Measurements from ENCODE around the gene SEC11A.
"Not testable (repeated sequence)": the region's sequence is repeated elsewhere in the genome, so short reads cannot be mapped to it uniquely, and the experiment has no call there.

SEC11A gene

DNA sequence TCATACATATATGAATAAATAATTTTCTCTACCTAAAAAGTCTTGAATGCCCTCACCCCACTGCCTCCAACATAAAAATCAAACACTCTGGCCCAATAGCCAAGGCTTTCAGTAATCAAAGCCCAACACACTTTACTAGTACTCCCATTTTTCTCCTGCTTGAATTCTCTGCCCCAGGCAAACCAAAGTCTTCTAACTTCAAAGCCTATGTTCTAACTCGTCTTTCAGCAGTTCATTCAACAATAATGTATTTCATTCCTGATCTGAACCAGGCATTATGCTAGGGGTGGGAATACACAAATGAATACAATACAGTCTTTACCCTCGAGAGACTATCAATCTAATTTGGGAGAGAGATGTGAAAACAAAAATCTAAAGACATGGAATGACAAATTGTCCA, 21.1 kb upstream of the SEC11A start:
- DNase-seq (ENCODE audit: low read depth), result no peak

DNA sequence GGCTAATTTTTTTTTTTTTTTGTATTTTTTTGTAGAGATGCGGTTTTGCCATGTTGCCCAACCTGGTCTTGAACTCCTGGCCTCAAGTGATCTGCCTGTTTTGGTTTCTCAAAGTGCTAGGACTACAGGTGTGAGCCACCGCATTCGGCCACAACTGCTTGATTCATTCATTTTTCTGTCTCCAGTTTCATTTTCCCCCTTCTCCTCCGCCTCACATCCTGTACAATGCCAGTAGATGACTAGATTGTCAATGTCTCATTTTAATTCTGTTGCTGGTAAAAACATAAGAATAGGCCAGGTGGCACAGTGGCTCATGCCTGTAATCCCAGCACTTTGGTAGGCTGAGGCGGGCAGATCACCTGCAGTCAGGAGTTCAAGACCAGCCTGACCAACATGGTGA, 20.4 kb upstream of the SEC11A start:
- DNase-seq (ENCODE audit: low read depth), result peak; percentile 61

DNA sequence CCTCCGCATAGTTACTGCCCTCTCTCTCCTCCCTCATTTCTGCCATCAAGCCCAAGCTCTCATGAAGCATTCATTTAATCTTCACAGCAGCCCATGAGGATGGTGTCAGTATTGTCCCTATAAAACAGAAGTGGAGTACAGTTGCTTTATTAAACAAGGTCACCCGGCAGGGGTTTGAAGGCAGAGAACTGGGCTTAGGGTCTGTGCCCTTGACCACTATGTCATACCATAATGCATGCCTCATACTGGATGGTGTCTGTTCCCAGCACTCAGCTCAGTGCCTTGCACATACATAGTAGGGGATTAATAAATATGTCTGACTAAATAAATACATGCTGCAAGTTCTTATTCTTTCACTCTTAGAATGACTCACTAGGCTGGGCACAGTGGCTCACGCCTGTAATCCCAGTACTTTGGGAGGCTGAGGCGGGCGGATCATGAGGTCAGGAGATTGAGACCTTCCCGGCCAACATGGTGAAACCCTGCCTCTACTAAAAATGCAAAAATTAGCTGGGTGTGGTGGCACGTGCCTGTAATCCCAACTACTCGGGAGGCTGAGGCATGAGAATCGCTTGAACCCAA, 19.6 kb upstream of the SEC11A start:
- not testable (repeated sequence) for DNase-seq (ENCODE audit: low read depth)

DNA sequence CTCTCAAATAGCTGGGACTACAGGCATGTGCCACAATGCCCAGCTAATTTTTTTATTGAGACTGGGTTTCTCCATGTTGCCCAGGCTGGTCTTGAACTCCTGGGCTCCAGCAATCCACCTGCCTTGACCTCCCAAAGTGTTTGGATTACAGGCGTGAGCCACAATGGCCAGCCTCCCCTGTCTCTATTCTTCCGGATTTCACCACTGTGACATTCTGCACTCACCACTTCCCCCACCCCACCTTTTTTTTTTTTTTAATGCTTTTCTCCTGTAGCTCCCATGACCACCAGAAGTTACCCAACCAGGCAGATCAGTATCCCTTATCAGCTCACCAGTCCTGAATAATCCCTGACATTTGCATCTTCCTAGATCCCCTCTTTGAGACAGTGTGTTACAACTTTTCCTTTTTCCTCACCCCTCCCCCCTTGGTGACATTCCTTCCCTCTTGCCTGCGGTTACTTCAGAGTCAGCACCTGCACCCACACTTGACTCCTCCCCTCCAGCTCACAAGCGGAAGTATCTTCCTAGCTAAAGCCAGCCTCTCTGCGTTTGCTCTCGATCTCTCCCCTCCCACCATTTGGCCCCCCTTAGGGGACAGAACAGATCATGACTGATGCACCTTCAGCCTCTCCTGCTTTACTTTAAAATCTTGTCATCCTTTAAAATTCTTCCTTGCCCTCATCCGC, 19.0 kb upstream of the SEC11A start:
- peak; percentile 48 for DNase-seq (ENCODE audit: low read depth)

DNA sequence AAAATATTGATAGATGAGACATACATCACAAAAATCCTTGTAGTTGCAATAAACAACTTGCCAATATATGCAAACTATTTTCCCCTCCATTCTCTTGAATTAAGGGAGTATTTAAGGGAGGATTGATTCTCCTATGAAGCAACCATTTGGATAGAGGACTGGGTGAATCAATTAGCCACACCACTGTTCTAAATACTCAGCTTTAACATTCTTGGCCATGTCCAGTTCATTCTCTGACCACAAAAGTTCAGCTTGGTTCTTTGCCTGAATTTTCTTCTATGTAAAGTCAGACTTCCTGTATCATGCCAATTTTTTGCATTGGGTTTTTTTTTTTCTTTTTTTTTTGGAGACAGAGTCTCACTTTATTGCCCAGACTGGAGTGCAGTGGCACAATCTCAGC, 15.8 kb upstream of the SEC11A start:
- DNase-seq (ENCODE audit: low read depth), result no peak

DNA sequence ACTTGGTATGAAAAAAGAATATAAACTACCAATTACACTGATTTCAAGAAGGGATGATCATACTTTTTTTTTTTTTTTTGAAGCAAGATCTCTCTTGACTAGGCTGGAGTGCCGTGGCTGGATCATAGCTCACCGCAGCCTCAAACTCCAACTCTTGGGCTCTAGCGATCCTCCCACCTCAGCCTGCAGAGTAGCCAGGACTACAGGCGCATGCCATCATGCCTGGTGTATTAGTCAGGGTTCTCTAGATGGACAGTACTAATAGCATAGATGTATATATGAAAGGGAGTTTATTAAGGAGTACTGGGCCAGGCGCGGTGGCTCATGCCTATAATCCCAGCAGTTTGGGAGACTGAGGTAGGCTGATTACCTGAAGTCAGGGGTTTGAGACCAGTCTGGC, 11.5 kb upstream of the SEC11A start:
- no peak for DNase-seq (ENCODE audit: low read depth)

DNA sequence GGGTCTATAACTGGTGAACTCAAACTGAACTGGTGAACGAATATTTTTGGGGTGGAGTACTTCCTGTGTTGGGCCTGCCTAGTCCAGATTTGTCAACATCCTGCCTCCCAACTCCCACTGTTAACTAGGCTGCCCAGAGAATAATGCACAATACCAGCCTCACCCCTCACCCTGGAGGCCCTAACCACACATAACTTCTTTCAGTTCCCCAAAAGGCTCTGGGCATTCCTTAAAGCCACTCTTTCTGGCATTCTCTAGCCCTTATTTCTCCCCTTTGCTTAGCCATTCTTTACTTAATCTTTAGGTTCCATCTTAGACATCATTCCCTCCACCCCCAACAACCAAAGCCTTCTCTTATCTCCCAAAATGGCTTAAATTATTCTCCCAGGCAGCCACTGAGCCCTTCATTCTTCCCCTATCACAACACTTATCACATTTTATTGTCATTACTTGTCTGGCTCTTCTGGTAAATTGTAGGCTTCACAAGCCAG, 9.1 kb upstream of the SEC11A start:
- DNase-seq (ENCODE audit: low read depth), result no peak

DNA sequence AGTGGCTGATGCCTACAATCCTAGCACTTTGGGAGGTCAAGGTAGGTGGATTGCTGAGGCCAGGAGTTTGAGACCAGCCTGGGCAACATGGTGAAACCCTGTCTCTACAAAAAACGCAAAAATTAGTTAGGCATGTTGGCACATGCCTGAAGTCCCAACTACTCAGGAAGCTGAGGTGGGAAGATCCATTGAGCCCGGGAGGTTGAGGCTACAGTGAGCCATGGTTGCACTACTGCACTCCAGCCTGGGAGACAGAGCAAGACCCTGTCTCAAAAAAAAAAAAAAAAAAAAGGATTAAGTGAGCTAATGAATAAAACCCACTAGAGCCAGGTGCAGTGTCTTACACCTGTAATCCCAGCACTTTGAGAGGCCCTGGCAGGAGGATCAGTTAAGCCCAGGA, 6.7 kb upstream of the SEC11A start:
- no peak for DNase-seq (ENCODE audit: low read depth)

DNA sequence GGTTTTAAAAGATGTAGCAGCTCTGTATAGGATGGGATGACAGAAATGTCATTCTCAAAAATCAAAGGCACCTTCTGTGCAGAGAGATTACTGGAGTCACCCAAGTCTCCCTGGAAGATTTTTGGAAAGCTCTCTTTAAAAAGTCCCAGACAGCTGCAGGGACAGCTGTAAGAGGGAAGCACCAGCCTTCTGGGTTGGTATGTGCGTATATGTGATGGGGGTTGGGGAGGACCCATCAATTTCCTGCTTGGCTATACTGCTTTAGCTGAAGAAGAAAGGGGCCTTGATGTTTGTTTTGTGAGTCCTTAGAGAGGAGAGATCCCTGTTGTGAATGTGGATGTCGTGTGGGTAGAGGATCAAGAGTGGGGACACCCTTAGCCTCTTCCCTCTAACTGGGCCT, 5.4 kb upstream of the SEC11A start:
- no peak for DNase-seq (ENCODE audit: low read depth)

DNA sequence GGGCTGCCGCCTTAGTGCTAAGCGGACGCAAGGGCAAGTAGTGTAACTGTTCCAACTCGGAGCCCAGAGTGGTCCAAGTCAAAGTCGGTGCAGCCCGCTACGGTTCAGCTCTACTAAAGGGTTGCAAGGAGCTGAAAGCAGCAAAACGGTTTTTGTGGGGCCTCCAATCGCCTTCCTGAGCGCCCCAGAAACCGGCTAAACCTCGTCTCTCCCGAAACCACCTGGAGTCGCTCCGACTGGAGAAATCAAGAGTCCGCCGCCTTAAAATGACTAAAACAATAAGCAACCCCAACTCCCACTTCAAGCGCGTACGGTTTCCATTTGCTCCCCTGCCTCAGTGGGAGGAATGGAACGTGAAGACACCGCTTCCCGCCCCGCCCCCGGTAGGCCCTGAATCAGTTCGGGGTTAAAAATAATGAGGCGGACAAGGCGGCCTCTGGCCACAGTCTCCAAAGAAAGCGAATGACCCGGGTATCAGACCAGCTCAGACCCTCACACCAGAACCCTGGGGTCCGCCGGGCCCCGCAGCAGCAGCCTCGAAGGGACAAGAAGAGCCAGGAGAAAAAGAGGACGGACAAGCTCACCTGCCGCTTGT, 401 bp downstream of the SEC11A start:
- DNase-seq (ENCODE audit: low read depth), result peak; percentile 26

DNA sequence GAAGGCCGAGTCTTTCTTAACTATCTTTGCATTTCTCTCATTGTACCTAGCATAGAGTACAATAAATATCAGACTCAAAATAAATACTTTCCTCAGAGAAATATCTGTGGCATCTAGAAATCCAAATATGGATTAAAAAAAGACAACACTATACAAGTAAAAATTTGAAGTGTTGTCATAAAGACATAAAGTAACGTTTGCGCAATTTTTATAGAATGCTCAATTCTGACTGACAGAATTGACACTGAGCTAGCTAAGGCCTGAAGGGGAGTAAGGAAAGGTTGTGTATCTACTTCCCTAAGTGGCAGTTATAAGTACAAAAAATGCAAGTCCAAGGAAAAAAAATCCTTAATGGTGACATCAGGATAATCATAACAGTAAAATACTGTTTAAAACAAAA, 1.1 kb downstream of the SEC11A start:
- DNase-seq (ENCODE audit: low read depth), result no peak

DNA sequence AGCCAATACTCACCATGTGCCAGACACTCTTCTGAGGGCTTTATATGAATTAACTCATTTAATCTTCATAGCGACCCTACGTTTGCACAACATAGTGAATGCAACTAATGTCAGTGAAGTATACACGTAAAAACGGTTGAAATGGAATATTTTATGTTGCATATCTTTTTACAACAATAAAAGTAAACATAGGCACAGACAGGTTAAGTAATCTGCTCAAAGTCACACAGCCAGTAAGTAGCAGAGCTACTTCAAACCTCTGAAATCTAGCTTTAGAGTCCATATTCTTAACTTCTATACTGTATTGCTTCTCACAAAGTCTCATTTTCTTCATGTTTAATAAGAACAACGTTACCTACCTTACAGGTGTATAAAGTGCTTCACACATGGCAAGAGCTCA, 1.6 kb downstream of the SEC11A start:
- DNase-seq (ENCODE audit: low read depth), result no peak

DNA sequence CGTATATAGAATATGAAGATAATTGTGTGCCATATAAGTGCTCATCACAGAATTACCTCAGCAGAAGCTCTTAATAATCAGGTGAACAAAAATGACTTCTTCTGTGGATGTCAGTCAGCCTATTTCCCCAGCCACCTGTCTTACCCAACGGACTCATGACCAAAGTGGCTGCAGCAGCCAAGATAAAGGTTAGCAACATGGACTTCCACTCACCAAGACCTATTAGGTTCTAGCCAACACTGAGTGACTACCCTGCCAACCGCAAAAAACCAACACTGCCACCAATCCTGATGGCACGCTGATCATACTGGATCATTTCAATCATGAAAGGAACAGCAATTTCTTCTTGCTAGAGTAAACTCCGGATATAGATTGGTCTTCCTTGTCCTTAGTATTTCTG, 12.1 kb downstream of the SEC11A start:
- no peak for DNase-seq (ENCODE audit: low read depth)

DNA sequence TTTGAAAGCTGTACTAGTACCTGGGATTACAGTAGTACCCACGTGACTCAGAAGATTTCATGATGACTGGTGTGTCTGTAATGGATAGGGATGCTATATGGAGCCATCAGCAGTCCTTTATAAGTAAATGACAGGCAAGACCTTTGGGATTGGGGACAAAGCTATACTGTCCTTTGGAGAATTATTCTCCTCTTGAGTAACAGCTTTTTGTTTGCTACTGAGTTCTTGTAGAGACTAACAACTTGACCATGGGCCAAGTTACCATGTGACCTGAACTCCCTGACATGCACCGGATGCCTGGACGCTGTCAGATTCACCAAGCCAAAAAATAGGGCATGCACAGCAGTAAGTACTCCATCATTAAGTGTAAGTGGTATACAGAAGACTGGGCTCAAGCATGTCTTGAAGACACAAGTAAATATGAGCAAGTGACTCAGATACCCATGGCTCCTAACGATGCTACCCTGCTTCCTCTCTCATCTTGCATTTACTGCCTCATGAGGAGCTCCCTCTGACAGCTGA, 12.9 kb downstream of the SEC11A start:
- no peak for DNase-seq (ENCODE audit: low read depth)

DNA sequence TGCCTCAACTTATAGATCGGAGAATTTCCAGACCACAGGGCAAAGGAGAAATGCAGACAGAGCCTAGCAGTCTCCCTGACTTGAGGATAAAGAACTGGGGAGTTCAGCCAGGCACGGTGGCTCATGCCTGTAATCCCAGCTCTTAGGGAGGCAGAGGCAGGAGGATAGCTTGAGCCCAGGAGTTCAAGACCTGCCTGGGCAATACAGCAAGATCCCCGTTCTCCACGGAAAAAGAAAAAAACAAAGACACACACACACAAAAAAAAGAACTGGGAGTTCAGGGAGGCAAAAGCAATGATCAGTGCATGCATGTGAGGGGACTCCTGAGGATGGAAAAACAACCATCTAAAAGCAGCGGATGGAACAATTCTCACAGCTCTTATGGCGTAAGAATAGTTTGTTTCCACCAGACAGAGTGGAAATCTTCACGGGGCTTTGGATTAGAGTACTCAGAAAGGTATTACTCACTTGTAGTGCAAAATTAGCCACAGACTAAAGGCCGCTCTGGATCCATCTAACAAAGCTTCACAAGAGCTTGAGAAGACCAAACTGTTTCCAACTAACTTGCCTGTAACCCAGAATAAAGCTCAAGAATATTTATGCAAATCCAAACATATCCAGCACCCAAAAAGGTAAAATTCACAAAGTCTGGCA, 16.3 kb downstream of the SEC11A start:
- DNase-seq (ENCODE audit: low read depth), result no peak

DNA sequence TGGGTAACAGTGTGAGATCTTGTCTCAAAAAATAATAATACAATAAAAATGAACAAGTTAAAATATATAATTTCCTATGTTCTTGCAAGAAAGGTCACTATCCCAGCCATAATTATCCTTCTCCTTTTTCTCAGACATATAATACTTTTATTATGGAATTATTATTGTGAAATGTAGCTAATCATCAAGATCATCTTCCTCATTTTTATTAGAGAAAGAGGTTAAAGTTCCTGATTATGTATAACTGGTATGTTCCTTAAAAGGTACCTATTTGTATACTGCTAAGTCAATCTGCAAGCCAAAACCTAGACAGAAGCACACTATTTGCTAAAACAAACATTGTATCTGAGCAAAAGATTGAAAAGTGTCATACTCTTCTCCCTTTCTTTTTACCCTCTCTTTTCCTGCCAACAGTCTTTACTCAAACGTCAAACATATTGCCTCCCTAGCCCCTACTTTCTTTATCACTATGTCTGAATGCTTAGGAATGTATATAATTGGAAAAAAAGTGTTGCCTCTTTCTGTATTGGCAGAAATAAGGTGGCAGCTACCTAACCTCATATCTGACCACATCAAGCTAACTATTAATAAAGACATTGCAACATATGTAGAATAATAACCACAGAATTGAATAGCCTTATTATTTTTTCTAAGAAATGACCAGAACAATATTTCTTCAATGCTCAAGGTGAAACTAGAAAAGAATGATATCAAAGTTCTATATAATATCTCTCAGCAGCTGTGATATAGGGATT, 18.5 kb downstream of the SEC11A start:
- DNase-seq (ENCODE audit: low read depth), result no peak

DNA sequence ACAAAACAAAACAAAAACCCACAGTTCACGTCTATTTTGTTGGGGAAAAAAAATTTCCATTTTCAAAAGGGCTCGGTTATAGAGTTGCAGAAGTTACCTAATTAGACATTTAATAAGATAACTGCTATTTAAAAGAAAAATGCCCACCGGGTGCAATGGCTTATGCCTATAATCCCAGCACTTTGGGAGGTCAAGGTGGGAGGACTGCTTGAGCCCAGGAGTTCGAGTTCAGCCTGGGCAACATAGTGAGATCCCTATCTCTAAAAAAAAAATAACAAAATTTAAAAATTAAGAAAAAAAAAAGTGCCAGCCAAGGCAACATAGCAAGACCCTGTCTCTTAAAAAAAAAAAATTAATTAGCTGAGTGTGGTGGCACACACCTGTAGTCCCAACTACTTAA, 19.2 kb downstream of the SEC11A start:
- DNase-seq (ENCODE audit: low read depth), result no peak

DNA sequence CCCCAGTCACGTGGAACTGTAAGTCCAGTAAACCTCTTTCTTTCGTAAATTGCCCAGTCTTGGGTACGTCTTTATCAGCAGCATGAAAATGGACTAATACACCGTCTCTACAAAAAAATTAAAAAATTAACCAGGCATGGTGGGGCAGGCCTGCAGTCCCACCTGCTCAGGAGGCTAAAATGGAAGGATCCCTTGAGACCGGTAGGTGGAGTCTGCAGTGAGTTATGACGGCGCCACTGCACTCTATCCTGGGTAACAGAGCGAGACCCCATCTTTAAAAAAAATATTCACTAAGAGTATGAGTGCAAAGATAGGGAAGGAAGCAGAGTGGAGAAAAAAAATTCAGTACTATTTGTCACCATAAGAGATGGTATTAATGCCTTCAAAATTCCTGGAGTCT, 25.6 kb downstream of the SEC11A start:
- no peak for DNase-seq (ENCODE audit: low read depth)

DNA sequence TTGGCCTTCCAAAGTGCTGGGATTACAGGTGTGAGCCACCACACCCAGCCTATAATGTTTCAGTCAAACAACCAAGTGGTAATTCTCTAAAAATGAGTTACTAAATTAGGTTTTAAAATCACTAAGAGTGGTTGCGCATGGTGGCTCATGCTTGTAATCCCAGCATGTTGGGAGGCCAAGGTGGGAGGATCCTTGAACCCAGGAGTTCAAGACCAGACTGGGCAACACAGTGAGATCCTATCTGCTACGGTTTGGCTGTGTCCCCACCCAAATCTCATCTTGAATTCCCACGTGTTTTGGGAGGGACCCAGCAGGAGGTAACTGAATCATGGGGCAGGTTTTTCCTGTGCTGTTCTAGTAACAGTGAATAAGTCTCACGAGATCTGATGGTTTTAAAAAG, 26.1 kb downstream of the SEC11A start:
- DNase-seq (ENCODE audit: low read depth), result no peak

DNA sequence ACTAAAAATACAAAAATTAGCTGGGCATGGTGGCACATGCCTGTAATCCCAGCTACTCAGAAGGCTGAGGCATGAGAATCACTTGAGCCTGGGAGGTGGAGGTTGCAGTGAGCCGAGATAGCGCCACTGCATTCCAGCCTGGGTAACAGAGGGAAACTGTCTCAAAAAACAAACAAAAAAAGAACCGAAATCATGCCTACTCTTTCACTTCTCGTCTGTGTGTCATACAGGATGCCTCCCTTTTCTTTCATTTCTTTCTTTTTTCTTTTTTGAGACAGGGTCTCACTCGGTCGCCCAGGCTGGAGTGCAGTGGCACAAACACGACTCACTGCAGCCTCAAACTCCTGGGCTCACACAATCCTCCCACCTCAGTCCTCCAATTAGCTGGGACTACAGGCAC, 29.5 kb downstream of the SEC11A start:
- DNase-seq (ENCODE audit: low read depth), result not testable (repeated sequence)

DNA sequence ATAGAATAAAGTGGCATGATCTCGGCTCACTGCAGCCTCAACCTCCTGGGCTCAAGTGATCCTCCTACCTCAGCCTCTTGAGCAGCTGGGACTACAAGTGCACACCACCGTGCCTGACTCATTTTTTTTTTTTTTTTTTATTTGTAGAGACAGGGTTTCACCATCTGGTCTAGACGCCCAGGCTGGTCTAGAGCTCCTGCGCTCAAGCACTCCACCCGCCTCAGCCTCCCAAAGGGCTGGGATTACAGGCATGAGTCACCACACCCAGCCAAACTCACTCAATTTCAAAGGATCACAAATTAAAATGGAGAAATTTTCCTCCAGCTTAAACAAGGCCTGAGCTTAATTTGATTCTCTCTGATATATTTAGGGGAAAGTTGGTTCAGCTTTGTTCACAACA, 30.6 kb downstream of the SEC11A start:
- no peak for DNase-seq (ENCODE audit: low read depth)

DNA sequence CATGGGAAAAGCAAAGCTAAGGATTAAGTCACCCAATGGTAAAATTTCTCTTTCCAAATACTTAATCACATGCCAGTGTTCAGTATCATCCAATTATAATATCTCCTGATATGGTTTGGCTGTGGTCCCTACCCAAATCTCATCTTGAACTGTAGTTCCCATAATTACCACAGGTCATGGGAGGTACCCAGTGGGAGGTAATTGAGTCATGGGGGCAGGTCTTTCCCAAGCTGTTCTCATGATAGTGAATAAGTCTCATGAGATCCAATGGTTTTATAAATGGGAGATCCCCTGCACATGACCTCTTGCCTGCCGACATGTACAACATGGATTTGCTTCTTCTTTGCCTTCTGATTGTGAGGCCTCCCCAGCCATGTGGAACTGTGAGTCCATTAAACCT, 31.8 kb downstream of the SEC11A start:
- DNase-seq (ENCODE audit: low read depth), result no peak

Measured in activated T-helper 9 cell treated with anti-CD3 and anti-CD28 coated beads, Interleukin-2, amount 50 U/mL, for 16 hours (primary cell).